GM12891 (cell line): Measurements from ENCODE around the gene CES2.

Experiments used
- DNase-seq: peaks from one replicate; pipeline ENCODE4 v3.0.0; 2011; ENCODE audit warnings: low spot score; ENCODE audit not compliant: insufficient read length
- FAIRE-seq: peaks from 2 replicates; lab custom pipeline; 2011; peaks lifted over from hg19 to GRCh38; lab: Jason Lieb, UNC
- PAX5 ChIP-seq: IDR thresholded peaks from 2 replicates; pipeline ENCODE4 v1.6.1; 2011; ENCODE audit warnings: low read length, moderate library complexity, mild to moderate bottlenecking; ENCODE audit not compliant: insufficient read depth, severe bottlenecking
- POLR2A ChIP-seq: IDR thresholded peaks from 2 replicates; pipeline ENCODE4 v1.6.1; 2011; ENCODE audit warnings: low read depth, low read length, control low read depth
- POLR2AphosphoS5 ChIP-seq: IDR thresholded peaks from 2 replicates; pipeline ENCODE4 v1.6.1; 2011; ENCODE audit warnings: low read depth, low read length, control low read depth
- POU2F2 ChIP-seq: IDR thresholded peaks from 2 replicates; pipeline ENCODE4 v1.6.1; 2011; ENCODE audit warnings: low read depth, mild to moderate bottlenecking, control low read depth, low read length, moderate library complexity
- SPI1 ChIP-seq: IDR thresholded peaks from 2 replicates; pipeline ENCODE4 v1.6.1; 2011; ENCODE audit warnings: low read depth, low read length, control low read depth
- TAF1 ChIP-seq: IDR thresholded peaks from 2 replicates; pipeline ENCODE4 v1.6.1; 2011; ENCODE audit warnings: low read depth, low read length, control low read depth

Gene CES2

DNA sequence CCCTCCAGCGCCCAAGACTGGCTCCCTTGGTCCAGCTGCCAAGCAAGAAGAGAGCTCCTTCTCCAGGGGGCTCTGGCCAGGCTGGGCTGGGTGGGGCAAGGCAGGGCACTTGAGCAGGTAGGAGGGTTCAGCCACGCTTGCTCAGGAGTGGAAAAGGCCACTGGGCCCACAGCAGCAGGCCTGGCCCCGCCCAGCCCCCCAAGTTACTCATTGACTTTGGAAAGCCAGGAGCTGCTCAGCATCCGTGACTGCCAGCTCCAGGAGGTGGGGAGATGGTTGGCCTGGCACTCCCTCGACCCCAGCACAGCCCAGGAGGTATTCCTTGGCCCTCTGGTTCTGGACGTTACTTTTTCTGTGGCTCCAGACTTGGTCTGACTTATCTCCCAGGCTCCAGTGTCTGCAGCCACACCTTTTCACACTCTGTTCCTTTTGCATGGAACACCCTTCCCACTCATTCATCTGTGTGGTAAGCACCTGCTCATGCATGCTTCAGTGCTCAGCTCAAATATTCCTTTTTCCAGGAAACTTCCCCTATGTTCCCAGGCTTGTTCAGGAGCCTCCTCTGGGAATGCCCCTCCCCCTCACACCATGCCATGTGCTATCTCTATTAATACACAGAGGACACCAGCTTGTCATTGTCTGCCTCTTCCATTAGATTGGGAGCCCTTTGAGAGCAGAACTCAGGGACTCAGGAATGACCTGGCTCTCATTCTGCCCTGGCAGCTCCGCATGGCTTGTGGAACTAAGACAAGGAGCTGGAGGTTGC lies 16.3 kb upstream of the CES2 start, which contains the start of gene CDH16:
CDH16 (minus strand) TSS at position 83 of the 766 bp plus-strand sequence. CDS start 820 bp downstream, outside the sequence.
- no peak for DNase-seq
- TF ChIP-seq POLR2AphosphoS5 (no peak), POU2F2 (no peak), POLR2A (no peak), SPI1 (no peak), TAF1 (no peak), PAX5 (no peak)
- no peak for FAIRE-seq

DNA sequence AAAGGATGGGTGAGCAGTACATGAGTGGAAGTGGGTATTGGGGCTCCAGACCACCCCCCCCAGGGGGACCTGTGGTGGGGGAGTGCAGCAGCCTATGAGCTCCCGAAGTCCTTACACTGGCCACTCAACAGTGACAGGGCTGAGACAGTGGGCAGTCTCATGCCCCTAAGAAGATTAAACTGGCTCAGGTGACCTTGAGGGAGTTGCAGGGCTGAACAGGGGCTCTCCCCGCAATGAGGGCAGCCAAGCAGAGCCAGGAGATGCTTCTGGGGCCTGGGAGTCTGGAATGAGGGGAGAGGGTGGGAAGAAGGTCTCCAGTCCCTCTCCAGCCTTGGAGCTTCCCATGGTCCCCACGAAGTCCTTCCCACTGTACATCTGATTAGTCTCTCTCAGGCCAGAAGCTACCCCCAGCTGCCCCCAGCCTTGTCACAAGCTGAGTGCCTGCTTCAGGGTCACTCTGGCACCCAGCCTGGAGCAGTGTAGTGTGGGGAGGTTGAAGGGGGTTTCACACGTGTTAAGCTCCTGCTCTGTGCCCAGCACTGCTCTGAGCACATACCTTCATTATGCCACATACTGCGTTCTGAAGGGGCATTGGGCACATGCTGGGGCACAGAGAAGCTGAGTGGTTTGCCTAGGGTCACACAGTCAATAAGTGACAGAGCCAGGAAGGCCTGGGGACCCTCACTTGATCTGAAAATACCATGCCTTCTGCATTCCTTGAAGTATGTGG lies 15.6 kb upstream of the CES2 start:
- FAIRE-seq, result no peak
- TF ChIP-seq SPI1 (no peak), TAF1 (no peak), PAX5 (no peak), POLR2AphosphoS5 (no peak), POLR2A (no peak), POU2F2 (no peak)
- no peak for DNase-seq

DNA sequence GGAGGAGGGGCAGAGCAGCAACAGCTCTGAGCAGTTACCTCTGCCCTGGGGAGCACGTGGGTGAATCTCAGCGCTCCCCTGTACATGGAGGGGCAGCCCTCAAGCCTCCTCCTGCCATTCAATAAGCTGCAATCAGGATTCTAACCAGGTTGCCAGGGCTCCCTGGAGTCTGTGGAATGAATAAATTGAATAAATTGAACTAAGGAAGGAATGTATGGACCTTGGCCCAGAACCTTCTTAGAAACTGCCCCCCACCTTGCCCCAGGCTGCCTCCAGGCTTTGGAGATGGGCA lies 15.1 kb upstream of the CES2 start:
- TF ChIP-seq PAX5 (no peak), POLR2AphosphoS5 (no peak), POU2F2 (no peak), POLR2A (no peak), TAF1 (no peak), SPI1 (no peak)
- DNase-seq (no peak), FAIRE-seq (no peak)

DNA sequence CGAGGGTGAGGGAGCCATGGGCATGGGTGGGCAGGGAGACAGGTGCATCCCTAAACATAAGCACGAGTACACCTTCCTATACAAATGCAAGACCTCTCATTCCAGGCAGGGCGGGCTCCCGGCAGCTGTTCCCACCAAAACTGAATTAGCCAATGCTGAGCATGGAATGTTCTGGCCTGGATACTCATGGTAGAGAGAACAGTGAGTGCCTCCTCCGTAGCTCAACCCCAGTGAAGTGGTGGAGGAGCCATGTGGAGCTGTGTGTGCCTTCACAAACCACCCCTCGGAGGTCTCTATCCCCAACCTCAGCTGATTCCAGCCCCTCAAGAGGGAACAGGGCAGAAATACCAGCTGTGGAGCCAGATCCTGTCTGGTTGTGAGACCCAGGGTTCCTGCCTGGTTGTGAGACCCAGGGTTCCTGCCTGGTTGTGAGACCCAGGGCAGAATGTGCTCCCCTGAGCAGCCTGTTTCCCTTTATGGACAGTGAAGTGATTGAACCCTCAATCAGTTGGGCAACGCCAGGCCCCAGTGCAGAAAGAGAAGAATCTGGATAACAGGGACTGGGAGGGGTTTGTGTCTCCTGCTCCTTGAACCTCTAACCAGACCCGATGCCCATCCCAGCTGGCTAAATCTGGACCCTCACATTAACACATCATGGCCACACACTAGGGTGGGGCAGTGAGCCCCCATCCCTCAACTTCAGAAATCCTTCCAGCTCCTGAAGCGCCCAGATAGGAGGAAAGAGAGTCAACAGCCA lies 14.2 kb upstream of the CES2 start:
- FAIRE-seq (no peak), DNase-seq (no peak)
- no peak for TF ChIP-seq SPI1

DNA sequence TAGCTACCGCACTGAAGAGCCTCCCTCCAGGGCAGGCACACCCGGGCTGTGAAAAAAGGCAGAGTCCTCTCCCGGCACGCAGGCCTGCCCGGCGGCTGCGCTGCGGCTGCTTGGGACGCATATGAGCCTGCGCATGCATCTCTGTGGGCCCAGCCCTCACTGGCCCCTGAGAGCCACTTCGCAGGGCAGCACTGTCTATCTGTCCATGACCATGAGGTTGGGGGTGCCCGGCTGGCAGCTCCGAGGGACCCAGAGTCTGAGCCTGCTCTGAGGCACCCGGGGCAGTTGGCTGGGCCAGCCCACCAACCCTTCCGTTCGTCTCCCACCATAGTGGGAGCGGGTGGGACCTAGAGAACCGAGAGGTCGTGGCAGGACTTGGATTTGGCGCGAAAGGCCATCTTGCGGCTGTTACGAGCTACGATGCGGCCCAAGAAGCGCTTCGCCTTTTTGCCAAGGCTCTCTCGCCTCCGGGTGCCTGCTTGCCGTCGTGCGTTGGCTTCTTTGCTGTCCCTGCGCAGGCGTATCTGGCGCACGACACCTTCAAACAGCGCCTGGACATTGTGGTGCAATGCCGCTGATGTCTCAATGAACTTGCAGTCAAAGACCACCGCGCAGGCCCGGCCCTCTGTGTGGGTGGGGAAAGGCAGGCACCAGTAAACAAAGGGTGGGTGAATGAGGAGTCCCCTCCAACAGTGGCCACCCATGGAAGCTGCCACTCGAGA lies 13.4 kb upstream of the CES2 start:
- TF ChIP-seq TAF1 (no peak), SPI1 (no peak), POLR2AphosphoS5 (no peak), POLR2A (no peak), POU2F2 (no peak), PAX5 (no peak)
- no peak for DNase-seq
- no peak for FAIRE-seq

DNA sequence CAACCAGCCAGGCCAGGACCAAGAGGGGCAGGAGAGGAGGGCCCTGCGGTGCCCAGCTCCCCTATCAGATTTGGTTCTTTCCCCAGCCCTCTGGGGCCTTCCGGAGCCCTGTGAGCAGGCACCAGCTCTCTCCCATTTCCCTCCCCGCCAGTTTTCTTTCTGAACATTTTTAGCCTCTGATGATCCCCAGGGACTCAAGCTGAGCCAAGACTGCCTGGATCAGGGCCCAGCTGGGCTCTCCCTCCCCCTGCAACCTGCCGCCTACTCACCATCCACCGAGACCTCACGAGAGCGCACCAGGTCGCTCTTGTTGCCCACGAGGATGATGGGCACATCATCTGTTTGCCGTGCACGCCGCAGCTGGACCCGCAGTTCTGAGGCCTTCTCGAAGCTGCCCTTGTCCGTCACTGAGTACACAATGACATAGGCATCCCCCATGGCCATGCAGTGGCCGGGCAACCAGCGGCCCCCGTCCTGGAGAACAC lies 12.0 kb upstream of the CES2 start:
- DNase-seq (no peak), FAIRE-seq (no peak)
- TF ChIP-seq SPI1, result no peak
- no peak for TF ChIP-seq PAX5
- no peak for TF ChIP-seq POU2F2
- no peak for TF ChIP-seq TAF1
- no peak for TF ChIP-seq POLR2A

DNA sequence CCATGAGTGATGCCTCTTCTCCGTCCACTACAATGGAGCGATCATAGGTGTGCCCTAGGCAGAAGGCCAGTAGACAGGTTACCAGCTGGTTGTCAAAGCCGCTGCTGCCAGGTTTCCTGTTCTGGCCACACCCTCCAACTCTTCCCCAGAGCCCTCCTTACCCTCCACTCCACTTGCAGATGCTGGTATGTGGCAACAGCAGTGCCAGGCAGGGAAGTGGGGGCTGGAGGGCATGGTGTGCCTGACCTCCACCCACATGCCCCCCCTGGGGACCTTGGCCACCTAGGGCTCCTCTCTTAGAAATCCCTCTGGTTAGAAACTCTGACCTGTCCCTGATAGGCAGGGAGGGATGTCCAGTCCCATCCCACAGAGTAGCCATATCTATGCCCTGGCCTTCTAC lies 11.4 kb upstream of the CES2 start:
- DNase-seq (no peak), FAIRE-seq (no peak)
- TF ChIP-seq SPI1, result no peak
- TF ChIP-seq POU2F2, result no peak
- no peak for TF ChIP-seq POLR2A
- no peak for TF ChIP-seq TAF1
- TF ChIP-seq PAX5, result no peak
- TF ChIP-seq POLR2AphosphoS5, result no peak

DNA sequence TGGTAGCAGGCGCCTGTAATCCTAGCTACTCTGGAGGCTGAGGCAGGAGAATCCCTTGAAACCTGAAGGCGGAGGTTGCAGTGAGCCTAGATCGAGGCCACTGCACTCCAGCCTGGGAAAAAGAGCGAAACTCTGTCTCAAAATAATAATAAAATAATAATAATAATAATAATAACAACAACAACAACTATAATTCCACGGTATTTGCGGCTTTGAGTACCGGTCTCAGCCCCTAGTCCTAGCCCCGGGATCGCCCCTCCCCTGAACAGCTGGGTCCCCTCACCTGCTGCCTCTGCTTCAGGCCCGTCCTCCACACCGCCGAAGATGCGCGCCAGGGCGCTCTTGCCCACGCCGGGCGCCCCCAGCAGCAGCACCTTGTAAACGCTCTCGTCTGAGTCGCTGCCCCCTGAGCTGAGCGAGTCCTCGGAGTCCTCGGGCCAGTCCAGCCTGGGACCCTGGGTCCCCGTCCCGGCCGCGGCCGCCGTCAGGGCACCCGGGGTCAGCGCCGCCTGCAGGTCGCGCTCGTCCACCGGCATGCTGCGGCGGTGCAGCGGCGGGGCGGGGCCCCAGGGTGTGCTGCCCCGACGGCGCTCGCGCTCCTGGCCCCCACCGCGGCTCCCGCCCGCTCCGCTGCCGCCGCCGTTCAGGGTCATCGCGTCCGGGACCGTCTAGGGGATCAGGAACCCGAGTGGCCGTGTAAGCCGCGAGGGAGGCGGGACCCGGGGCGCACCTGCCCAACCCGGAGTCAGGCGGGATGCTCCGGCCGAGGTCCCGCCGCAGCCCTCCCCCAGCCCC lies 10.6 kb upstream of the CES2 start:
- TF ChIP-seq SPI1 (no peak), TAF1 (no peak)
- DNase-seq (peak; percentile 70), FAIRE-seq (peak; percentile 5)

DNA sequence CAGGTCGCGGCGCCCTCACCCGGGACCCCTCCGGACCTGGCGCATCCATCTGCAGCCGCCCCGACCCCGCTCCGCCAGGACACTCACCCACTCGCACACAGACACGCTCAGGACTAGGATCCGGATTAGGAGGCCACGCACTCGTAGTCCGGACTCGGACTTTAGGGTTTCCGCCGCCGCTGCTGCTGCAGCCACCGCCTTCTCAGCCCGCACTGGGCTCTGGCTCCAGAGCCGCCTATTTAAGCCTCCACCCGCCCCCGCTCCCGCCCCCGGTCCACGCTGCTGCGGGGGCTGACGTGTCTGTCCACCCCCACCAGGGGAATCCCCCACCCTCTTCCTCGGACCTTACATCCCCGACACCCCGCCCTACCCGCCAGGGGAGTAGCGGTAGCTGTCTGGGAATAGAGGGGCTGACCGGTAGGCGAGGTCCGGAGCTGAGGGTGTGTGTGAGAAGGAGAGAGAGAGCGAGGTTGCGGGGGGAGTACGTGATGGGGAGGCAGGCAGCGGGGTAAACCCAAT lies 9.9 kb upstream of the CES2 start, which contains the start of gene RRAD:
RRAD (minus strand) TSS at position 214 of the 519 bp plus-strand sequence. CDS start 356 bp downstream, outside the sequence.
- no peak for FAIRE-seq
- TF ChIP-seq POLR2AphosphoS5, result no peak
- no peak for TF ChIP-seq POLR2A
- no peak for TF ChIP-seq TAF1
- TF ChIP-seq PAX5, result no peak
- no peak for DNase-seq
